MM.1S (cell line): ENCODE measurements around the gene TMEM184A.

ENCODE experiments used
- DNase-seq: peaks from one replicate; pipeline ENCODE4 v3.0.0-alpha.2; 2015
- H2AFZ ChIP-seq: fragments of 300-600 bp; sonication (generic); 2 replicates; pipeline ENCODE4 v1.6.0; 2016; ENCODE audit warnings: antibody characterized with exemption, low read length
- H3F3A ChIP-seq: fragments of 300-600 bp; sonication (generic); 2 replicates; pipeline ENCODE4 v1.6.1; 2016; ENCODE audit warnings: mild to moderate bottlenecking, antibody characterized with exemption, low read length, moderate library complexity, mixed read lengths; ENCODE audit not compliant: insufficient read depth
- H3K27ac ChIP-seq: fragments of 300-600 bp; sonication (generic); 2 replicates; pipeline ENCODE4 v1.5.1; 2016; ENCODE audit warnings: mild to moderate bottlenecking, low read length
- H3K27me3 ChIP-seq: fragments of 300-600 bp; sonication (generic); replicated peaks from 2 replicates; pipeline ENCODE4 v1.6.0; 2016; ENCODE audit warnings: low read length; ENCODE audit not compliant: insufficient read depth
- H3K36me3 ChIP-seq: fragments of 300-600 bp; sonication (generic); replicated peaks from 2 replicates; pipeline ENCODE4 v1.6.1; 2016; ENCODE audit warnings: mild to moderate bottlenecking, low read length, mixed read lengths; ENCODE audit not compliant: insufficient read depth
- H3K4me1 ChIP-seq: fragments of 300-600 bp; sonication (generic); 2 replicates; pipeline ENCODE4 v1.6.1; 2016; ENCODE audit warnings: low read length, mixed read lengths
- H3K4me2 ChIP-seq: fragments of 300-600 bp; sonication (generic); 2 replicates; pipeline ENCODE4 v1.6.0; 2016; ENCODE audit warnings: low read depth, low read length
- H3K4me3 ChIP-seq: fragments of 300-600 bp; sonication (generic); 2 replicates; pipeline ENCODE4 v1.5.1; 2016; ENCODE audit warnings: low read length, mixed read lengths
- H3K79me2 ChIP-seq: fragments of 300-600 bp; sonication (generic); 2 replicates; pipeline ENCODE4 v1.6.1; 2016; ENCODE audit warnings: mixed run types, low read length, mixed read lengths
- H3K9ac ChIP-seq: fragments of 300-600 bp; sonication (generic); 2 replicates; pipeline ENCODE4 v1.6.1; 2016; ENCODE audit warnings: low read length, mixed read lengths
- H3K9me2 ChIP-seq: fragments of 300-600 bp; sonication (generic); replicated peaks from 2 replicates; pipeline ENCODE4 v1.6.1; 2016; ENCODE audit warnings: mild to moderate bottlenecking, low read length, mixed read lengths; ENCODE audit not compliant: insufficient read depth
- H3K9me3 ChIP-seq: fragments of 300-600 bp; sonication (generic); replicated peaks from 2 replicates; pipeline ENCODE4 v1.6.1; 2016; ENCODE audit warnings: mild to moderate bottlenecking, low read length, mixed read lengths; ENCODE audit not compliant: insufficient read depth
- H4K20me1 ChIP-seq: fragments of 300-600 bp; sonication (generic); 2 replicates; pipeline ENCODE4 v1.6.1; 2016; ENCODE audit warnings: mild to moderate bottlenecking, low read length, moderate library complexity, mixed read lengths; ENCODE audit not compliant: insufficient read depth
- CTCF ChIP-seq: fragments of 300-600 bp; sonication (generic); IDR thresholded peaks from 2 replicates; pipeline ENCODE4 v1.5.1; 2016; ENCODE audit warnings: antibody characterized with exemption, low read length, mixed read lengths
- EZH2 ChIP-seq: fragments of 300-600 bp; sonication (generic); optimal IDR thresholded peaks from 2 replicates; pipeline ENCODE3; 2017; ENCODE audit warnings: low read depth, mild to moderate bottlenecking, antibody characterized with exemption, low read length, mixed read lengths
- EZH2phosphoT487 ChIP-seq: fragments of 300-600 bp; sonication (generic); IDR thresholded peaks from 2 replicates; pipeline ENCODE4 v1.6.1; 2018; ENCODE audit warnings: antibody characterized with exemption, low read length

TMEM184A gene

GRCh38 chr7:1492640-1493039 is 63.4 kb downstream of the TMEM184A start:
- Histone ChIP-seq H3K79me2 (no peaks in the 10 kb centered on the region), H3K9me2 (no peaks in the 10 kb centered on the region), H3K36me3 (no peaks in the 10 kb centered on the region), H3K4me3 (no peak overlapping the region), H3K27me3 (no peaks in the 10 kb centered on the region), H4K20me1 (no peaks in the 10 kb centered on the region), H3K4me1 (no peaks in the 10 kb centered on the region), H3F3A (no peaks in the 10 kb centered on the region), H3K9ac (no peak overlapping the region), H2AFZ (no peak overlapping the region), H3K9me3 (no peaks in the 10 kb centered on the region), H3K4me2 (no peak overlapping the region), H3K27ac (no peak overlapping the region)
- no peak for DNase-seq
- TF ChIP-seq CTCF (no peak), EZH2 (no peak), EZH2phosphoT487 (no peak)
